Measurements from ENCODE around the gene MZT1. TPM values are rescaled to one million over a fixed set of nuclear protein-coding genes. Genes with fewer than 3 reads are reported as not detected.
"Not testable (repeated sequence)": the region's sequence is repeated elsewhere in the genome, so short reads cannot be mapped to it uniquely, and the experiment has no call there.

Gene MZT1
- total and polyA plus RNA-seq, 2 donors (not counting 1 experiment from before 2014, with no cell fraction given), result 10.8 to 12.9 TPM

- TF ChIP-seq CTCF (conservative IDR thresholded peaks at IDR 0.05 in 1 of 2, IDR thresholded peaks at IDR 0.05 in 1 of 2; ENCODE audit: low read depth in 1 of 2, low read length in 2 of 2), result no peak
- TF ChIP-seq EZH2 (IDR thresholded peaks at IDR 0.05; ENCODE audit: low read length, missing control alignments), result no peak
- no peak for DNase-seq (ENCODE audit: low read depth in 2 of 2)
- Histone ChIP-seq H3K9me3 (ENCODE audit: control insufficient read depth, insufficient read depth, low read depth, low read length) (no peaks in the 10 kb centered on the region), H3K4me3 (replicated peaks in 1 of 4; ENCODE audit: control extremely low read depth in 1 of 4, insufficient read depth in 1 of 4, low read depth in 3 of 4, low read length in 4 of 4) (no peak overlapping the region), H3K79me2 (ENCODE audit: control insufficient read depth, insufficient read depth, low read length) (peaks cover 2% of the 10 kb centered on the region), H3K27ac (ENCODE audit: insufficient read depth, low read length) (no peak overlapping the region), H3K27me3 (ENCODE audit: control insufficient read depth, insufficient read depth, low read length) (no peaks in the 10 kb centered on the region), H3K36me3 (ENCODE audit: control insufficient read depth, insufficient read depth, low read length) (peaks cover 5% of the 10 kb centered on the region), H3K9ac (ENCODE audit: insufficient read depth, low read length) (no peak overlapping the region), H3K4me2 (ENCODE audit: extremely low read depth, insufficient read depth, low read length) (no peak overlapping the region), H4K20me1 (ENCODE audit: control insufficient read depth, extremely low read depth, insufficient read depth, low read length) (no peaks in the 10 kb centered on the region), H2AFZ (ENCODE audit: low read length) (no peak overlapping the region), H3K4me1 (ENCODE audit: control insufficient read depth, extremely low read depth, insufficient read depth, low read length) (no peaks in the 10 kb centered on the region)
Observed at GRCh38 chr13:72737033-72737432, 9.6 kb upstream of the MZT1 start.

DNA sequence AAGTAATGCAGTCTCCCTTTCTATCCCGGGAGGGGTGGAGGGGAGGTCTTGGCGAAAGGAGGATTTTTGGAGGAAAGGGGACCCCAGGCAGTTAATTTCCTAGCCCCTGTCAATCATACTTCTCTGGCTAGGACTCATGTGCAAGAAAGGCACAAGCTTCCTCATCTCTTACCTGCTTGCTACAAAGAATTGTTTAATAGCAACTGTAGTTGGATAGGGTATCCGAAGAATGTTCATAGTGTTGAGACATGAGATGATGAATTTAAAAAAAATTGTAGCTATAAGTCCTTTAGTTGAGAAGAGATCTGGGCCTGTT lies 819 bp upstream of the MZT1 start:
- H3K9ac ChIP-seq (ENCODE audit: insufficient read depth, low read length), result peak overlapping the region; percentile 29
- DNase-seq (ENCODE audit: low read depth in 2 of 2), result peak in 1 of 2 donors; percentile 2
- H3K4me3 ChIP-seq (replicated peaks in 1 of 4; ENCODE audit: control extremely low read depth in 1 of 4, insufficient read depth in 1 of 4, low read depth in 3 of 4, low read length in 4 of 4), result peak overlapping the region; percentile 61 to 91 (median 74)
- no peaks in the 10 kb centered on the region for H3K4me1 ChIP-seq (ENCODE audit: control insufficient read depth, extremely low read depth, insufficient read depth, low read length)
- no peaks in the 10 kb centered on the region for H4K20me1 ChIP-seq (ENCODE audit: control insufficient read depth, extremely low read depth, insufficient read depth, low read length)
- peaks cover 64% of the 10 kb centered on the region for H3K79me2 ChIP-seq (ENCODE audit: control insufficient read depth, insufficient read depth, low read length)
- H3K36me3 ChIP-seq (ENCODE audit: control insufficient read depth, insufficient read depth, low read length), result no peaks in the 10 kb centered on the region
- H2AFZ ChIP-seq (ENCODE audit: low read length), result peak overlapping the region; percentile 88
- H3K9me3 ChIP-seq (ENCODE audit: control insufficient read depth, insufficient read depth, low read depth, low read length), result no peaks in the 10 kb centered on the region
- H3K27ac ChIP-seq (ENCODE audit: insufficient read depth, low read length), result peak overlapping the region; percentile 51
- peak overlapping the region; percentile 94 for H3K4me2 ChIP-seq (ENCODE audit: extremely low read depth, insufficient read depth, low read length)
- TF ChIP-seq CTCF (conservative IDR thresholded peaks at IDR 0.05 in 1 of 2, IDR thresholded peaks at IDR 0.05 in 1 of 2; ENCODE audit: low read depth in 1 of 2, low read length in 2 of 2), result no peak
- no peak for TF ChIP-seq EZH2 (IDR thresholded peaks at IDR 0.05; ENCODE audit: low read length, missing control alignments)
- H3K27me3 ChIP-seq (ENCODE audit: control insufficient read depth, insufficient read depth, low read length), result no peaks in the 10 kb centered on the region

- DNase-seq (ENCODE audit: low read depth in 2 of 2), result peak; percentile 5 to 24
- no peak for TF ChIP-seq CTCF (conservative IDR thresholded peaks at IDR 0.05 in 1 of 2, IDR thresholded peaks at IDR 0.05 in 1 of 2; ENCODE audit: low read depth in 1 of 2, low read length in 2 of 2)
- no peak for TF ChIP-seq EZH2 (IDR thresholded peaks at IDR 0.05; ENCODE audit: low read length, missing control alignments)
Observed at GRCh38 chr13:72726726-72727416, 558 bp downstream of the MZT1 start.

DNA sequence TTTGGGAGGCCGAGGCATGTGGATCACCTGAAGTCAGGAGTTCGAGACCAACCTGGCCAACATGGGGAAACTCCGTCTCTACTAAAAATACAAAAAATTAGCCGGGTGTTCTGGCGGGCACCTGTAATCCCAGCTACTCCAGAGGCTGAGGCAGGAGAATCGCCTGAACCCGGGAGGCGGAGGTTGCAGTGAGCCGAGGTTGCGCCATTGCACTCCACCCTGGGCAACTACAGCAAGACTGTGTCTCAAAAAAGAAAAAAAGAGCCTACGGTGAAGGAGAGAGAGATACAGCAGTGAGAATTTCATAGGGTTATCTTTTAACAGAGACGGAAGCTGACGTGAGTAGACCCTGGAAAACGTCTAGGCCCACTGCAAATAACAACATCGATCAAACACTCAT lies 1.2 kb downstream of the MZT1 start:
- H3K4me1 ChIP-seq (ENCODE audit: control insufficient read depth, extremely low read depth, insufficient read depth, low read length); H2AFZ ChIP-seq (ENCODE audit: low read length); H3K27ac ChIP-seq (ENCODE audit: insufficient read depth, low read length); H3K9ac ChIP-seq (ENCODE audit: insufficient read depth, low read length); H3K27me3 ChIP-seq (ENCODE audit: control insufficient read depth, insufficient read depth, low read length); H3K36me3 ChIP-seq (ENCODE audit: control insufficient read depth, insufficient read depth, low read length); H3K9me3 ChIP-seq (ENCODE audit: control insufficient read depth, insufficient read depth, low read depth, low read length); DNase-seq (ENCODE audit: low read depth in 2 of 2); H4K20me1 ChIP-seq (ENCODE audit: control insufficient read depth, extremely low read depth, insufficient read depth, low read length): not testable (repeated sequence)
- Histone ChIP-seq H3K4me3 (replicated peaks in 1 of 4; ENCODE audit: control extremely low read depth in 1 of 4, insufficient read depth in 1 of 4, low read depth in 3 of 4, low read length in 4 of 4) (peak overlapping the region; percentile 27 to 91 (median 82)), H3K4me2 (ENCODE audit: extremely low read depth, insufficient read depth, low read length) (peak overlapping the region; percentile 96), H3K79me2 (ENCODE audit: control insufficient read depth, insufficient read depth, low read length) (peaks cover 81% of the 10 kb centered on the region)

More at GRCh38 chr13:72726726-72727416, 558 bp downstream of the MZT1 start:
- peak overlapping the region; percentile 69 for H3K27ac ChIP-seq (ENCODE audit: insufficient read depth, low read length)
- no peaks in the 10 kb centered on the region for H4K20me1 ChIP-seq (ENCODE audit: control insufficient read depth, extremely low read depth, insufficient read depth, low read length)
- H3K36me3 ChIP-seq (ENCODE audit: control insufficient read depth, insufficient read depth, low read length), result no peaks in the 10 kb centered on the region
- peaks cover 74% of the 10 kb centered on the region for H3K79me2 ChIP-seq (ENCODE audit: control insufficient read depth, insufficient read depth, low read length)
- peak overlapping the region; percentile 87 for H2AFZ ChIP-seq (ENCODE audit: low read length)
- H3K4me3 ChIP-seq (replicated peaks in 1 of 4; ENCODE audit: control extremely low read depth in 1 of 4, insufficient read depth in 1 of 4, low read depth in 3 of 4, low read length in 4 of 4), result peak overlapping the region; percentile 74 to 91 (median 86)
- H3K4me1 ChIP-seq (ENCODE audit: control insufficient read depth, extremely low read depth, insufficient read depth, low read length), result no peaks in the 10 kb centered on the region
- H3K9ac ChIP-seq (ENCODE audit: insufficient read depth, low read length), result peak overlapping the region; percentile 63
- H3K9me3 ChIP-seq (ENCODE audit: control insufficient read depth, insufficient read depth, low read depth, low read length), result no peaks in the 10 kb centered on the region
- H3K4me2 ChIP-seq (ENCODE audit: extremely low read depth, insufficient read depth, low read length), result peak overlapping the region; percentile 96
- H3K27me3 ChIP-seq (ENCODE audit: control insufficient read depth, insufficient read depth, low read length), result no peaks in the 10 kb centered on the region

Measured in fibroblast of lung (primary cell).